Measurements from ENCODE around the gene COL27A1. TPM values are rescaled to one million over a fixed set of nuclear protein-coding genes. Genes with fewer than 3 reads are reported as not detected.

Gene COL27A1
- total and polyA plus RNA-seq, 2 experiments from 2014 or later = 10.5 to 18.0 TPM

- TF ChIP-seq ZNF462 (CRISPR knock-in tag; IDR thresholded peaks at IDR 0.05) (no peak), REST (IDR thresholded peaks at IDR 0.05; ENCODE audit: unreplicated experiment) (no peak)
Observed at GRCh38 chr9:114143234-114143633, 12.1 kb upstream of the COL27A1 start (continued).

GRCh38 chr9:114146735-114147134, 8.6 kb upstream of the COL27A1 start:
- Mint-ChIP-seq H3K36me3 (ENCODE audit: low read depth) (no peaks in the 10 kb centered on the region), H3K4me3 (no peak overlapping the region), H3K27me3 (ENCODE audit: insufficient read depth, low read depth, poor library complexity) (peaks cover 11% of the 10 kb centered on the region), H3K4me1 (no peaks in the 10 kb centered on the region), H3K9me3 (no peaks in the 10 kb centered on the region), H3K27ac (no peak overlapping the region)
- Histone ChIP-seq H3K79me2 (replicated peaks; ENCODE audit: insufficient read depth) (no peaks in the 10 kb centered on the region), H3K4me3 (no peak overlapping the region), H2AFZ (no peak overlapping the region), H4K20me1 (replicated peaks; ENCODE audit: insufficient read depth) (no peaks in the 10 kb centered on the region), H3K27me3 (ENCODE audit: insufficient read depth) (no peaks in the 10 kb centered on the region; the same call in 1 of the 2 replicates), H3K9me2 (ENCODE audit: insufficient read depth) (no peaks in the 10 kb centered on the region), H3K36me3 (ENCODE audit: insufficient read depth) (no peaks in the 10 kb centered on the region), H3K4me1 (ENCODE audit: insufficient read depth) (no peaks in the 10 kb centered on the region), H3K4me2 (no peak overlapping the region), H3F3A (replicated peaks; ENCODE audit: low read depth) (no peaks in the 10 kb centered on the region), H3K27ac (ENCODE audit: low read depth) (no peak overlapping the region)
- ATAC-seq (no peak), DNase-seq (ENCODE audit: low spot score) (no peak)
- TF ChIP-seq POLR2AphosphoS5 (IDR thresholded peaks at IDR 0.05; ENCODE audit: low read depth) (no peak), EZH2 (IDR thresholded peaks at IDR 0.05; ENCODE audit: low read depth, unreplicated experiment) (no peak), EZH2phosphoT487 (IDR thresholded peaks at IDR 0.05; ENCODE audit: unreplicated experiment) (no peak), ZNF462 (CRISPR knock-in tag; IDR thresholded peaks at IDR 0.05) (no peak), ZNF114 (CRISPR knock-in tag; IDR thresholded peaks at IDR 0.05) (no peak)

Data from GM23338 (cell line).